Fibroblast of pulmonary artery (primary cell): ENCODE data around the gene SLC11A2.

ENCODE experiments used
- DNase-seq: peaks from one replicate; pipeline ENCODE4 v3.0.0-alpha.2; 2010; ENCODE audit warnings: low read depth
- H3K4me3 ChIP-seq: replicated peaks from 2 replicates; pipeline ENCODE4 v1.5.1; 2011; ENCODE audit warnings: low read depth, mild to moderate bottlenecking, control low read depth, low read length, moderate library complexity
- CTCF ChIP-seq: IDR thresholded peaks from 2 replicates; pipeline ENCODE4 v1.5.1; 2011; ENCODE audit warnings: mild to moderate bottlenecking, control low read depth, low read length, inconsistent platforms; ENCODE audit errors: missing control alignments

SLC11A2 gene

GRCh38 chr12:50951112-50951511, 75.1 kb downstream of the SLC11A2 start:
- TF ChIP-seq CTCF, result no peak
- H3K4me3 ChIP-seq, result no peak overlapping the region
- DNase-seq, result no peak

- no peak for TF ChIP-seq CTCF
- DNase-seq, result no peak
- no peak overlapping the region for H3K4me3 ChIP-seq
Observed at GRCh38 chr12:50949801-50950302, 76.3 kb downstream of the SLC11A2 start.

- TF ChIP-seq CTCF, result no peak
- DNase-seq, result no peak
- no peak overlapping the region for H3K4me3 ChIP-seq
Observed at GRCh38 chr12:50948798-50949197, 77.4 kb downstream of the SLC11A2 start.

GRCh38 chr12:50947933-50948626, 78.1 kb downstream of the SLC11A2 start:
- no peak overlapping the region for H3K4me3 ChIP-seq
- DNase-seq, result no peak
- no peak for TF ChIP-seq CTCF

GRCh38 chr12:50937653-50938052, 88.5 kb downstream of the SLC11A2 start:
- no peak for DNase-seq
- no peak for TF ChIP-seq CTCF
- H3K4me3 ChIP-seq, result no peak overlapping the region

- no peak overlapping the region for H3K4me3 ChIP-seq
- DNase-seq, result no peak
- no peak for TF ChIP-seq CTCF
Observed at GRCh38 chr12:50936821-50937530, 89.2 kb downstream of the SLC11A2 start.
